Stimulated activated CD8-positive, alpha-beta memory T cell treated with anti-CD3 and anti-CD28 coated beads, Interleukin-2, amount 100 ng/mL, for 48 hours (primary cell): ENCODE measurements around the gene SETBP1.

ENCODE experiments used
- DNase-seq, 2 donors: peaks; one replicate each; pipeline ENCODE4 v3.0.0-alpha.2; 2020; ENCODE audit warnings: low read depth in 2 of 2

The SETBP1 gene

DNA sequence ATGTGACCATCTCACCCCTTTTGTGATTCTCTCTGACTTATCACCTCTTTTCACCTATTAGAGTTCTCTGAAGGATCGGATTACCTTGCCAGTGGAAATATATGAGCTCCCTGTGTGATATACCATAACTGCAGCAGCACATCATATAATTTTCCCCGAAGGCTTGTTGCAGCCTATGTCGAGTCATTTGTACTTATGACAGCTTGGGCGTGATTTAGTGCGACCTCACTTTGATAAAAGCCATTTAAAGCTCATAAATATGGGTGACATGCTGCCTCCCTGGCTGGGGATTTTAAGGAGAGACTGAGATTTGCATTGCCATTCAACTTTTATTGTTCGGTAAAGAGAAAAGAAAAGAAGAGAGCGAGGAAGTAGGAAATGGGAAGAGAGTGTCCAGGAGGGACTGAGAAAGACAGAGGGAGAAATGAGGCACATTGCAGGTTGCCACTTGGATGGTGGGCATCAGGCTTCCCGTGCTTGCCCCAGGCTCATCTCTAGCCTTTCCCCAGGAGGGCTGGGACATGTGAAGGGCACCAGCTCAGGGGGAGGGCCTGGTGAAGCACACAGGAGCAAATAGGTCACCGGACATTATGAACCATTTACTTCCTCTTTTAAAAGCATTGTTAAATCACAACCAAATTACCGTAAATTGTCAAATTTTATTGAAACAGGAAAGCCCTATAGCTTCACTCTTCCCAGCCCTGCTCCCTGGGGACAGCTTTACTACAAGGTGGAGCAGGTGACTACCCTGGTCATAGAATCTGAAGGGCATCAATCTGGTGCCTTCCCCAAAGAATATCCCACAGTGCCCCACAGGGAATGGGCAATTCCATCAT, 161.3 kb downstream of the SETBP1 start:
- DNase-seq, result no peak

- no peak for DNase-seq
These were observed 162.1 kb downstream of the SETBP1 start for GRCh38 chr18:44842588-44843412.

DNA sequence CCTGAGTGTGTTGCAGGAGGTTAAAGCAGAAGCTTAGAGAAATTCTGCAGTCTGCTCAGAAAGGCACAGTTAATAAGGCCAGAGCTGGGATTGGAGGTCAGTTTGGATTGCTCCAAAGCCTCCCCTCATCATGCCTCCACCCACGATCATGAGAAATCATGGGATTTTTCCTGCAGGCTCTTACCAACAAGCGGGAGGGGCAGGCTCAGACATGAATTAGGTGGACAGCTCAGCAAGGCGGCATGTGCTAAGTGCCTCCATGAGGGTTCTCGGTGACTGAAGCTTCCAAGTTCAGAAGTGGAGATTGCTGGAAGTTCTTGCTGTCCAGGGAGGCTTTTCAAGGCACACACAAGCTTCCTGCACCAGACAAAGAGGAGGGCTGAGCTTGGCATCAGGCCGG, 163.8 kb downstream of the SETBP1 start:
- DNase-seq, result no peak

GRCh38 chr18:44846450-44846849, 165.8 kb downstream of the SETBP1 start:
- no peak for DNase-seq

GRCh38 chr18:44848644-44849335, 168.1 kb downstream of the SETBP1 start:
- no peak for DNase-seq

DNA sequence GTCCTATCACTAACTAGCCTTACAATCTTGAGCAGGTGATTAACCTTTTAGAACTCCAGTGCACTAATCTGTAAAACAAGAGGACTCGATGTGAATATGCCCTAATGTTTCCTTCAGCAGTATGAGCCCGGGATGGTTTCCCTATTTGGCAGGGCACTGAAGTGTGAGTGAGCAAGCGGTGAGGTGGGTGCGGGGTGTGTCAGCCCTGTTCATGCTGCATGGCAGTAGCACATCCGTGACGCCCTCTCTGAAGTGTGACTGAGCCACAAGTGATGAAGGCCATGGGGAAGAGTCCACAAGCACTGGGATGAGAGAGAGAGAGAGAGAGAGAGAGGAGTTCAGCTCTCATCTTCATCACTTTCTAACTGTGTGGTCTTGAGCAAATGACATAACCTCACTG, 168.7 kb downstream of the SETBP1 start:
- no peak for DNase-seq

- DNase-seq, result no peak
These were observed 169.3 kb downstream of the SETBP1 start for GRCh38 chr18:44850001-44850400.

GRCh38 chr18:44851856-44852621, 171.4 kb downstream of the SETBP1 start:
- no peak for DNase-seq

- no peak for DNase-seq
These were observed 172.1 kb downstream of the SETBP1 start for GRCh38 chr18:44852818-44853217.

DNA sequence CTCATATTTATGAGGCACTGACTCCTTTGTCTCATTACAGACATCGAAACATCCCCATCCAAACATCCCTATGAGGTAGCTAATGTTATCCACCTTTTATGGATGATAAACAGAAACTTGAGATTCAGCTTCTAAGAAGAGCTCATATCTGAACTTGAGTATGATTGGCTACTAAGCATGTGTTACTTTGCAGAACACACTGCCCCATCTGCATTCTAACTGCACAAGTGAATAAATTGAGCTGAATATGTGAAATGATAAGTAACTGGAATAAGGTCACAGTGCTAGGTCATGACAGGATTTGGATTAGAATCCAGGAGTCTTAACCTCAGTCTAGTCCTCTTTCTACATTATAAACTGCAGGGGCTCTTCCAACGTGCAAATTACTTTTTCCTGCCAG, 172.7 kb downstream of the SETBP1 start:
- no peak for DNase-seq

DNA sequence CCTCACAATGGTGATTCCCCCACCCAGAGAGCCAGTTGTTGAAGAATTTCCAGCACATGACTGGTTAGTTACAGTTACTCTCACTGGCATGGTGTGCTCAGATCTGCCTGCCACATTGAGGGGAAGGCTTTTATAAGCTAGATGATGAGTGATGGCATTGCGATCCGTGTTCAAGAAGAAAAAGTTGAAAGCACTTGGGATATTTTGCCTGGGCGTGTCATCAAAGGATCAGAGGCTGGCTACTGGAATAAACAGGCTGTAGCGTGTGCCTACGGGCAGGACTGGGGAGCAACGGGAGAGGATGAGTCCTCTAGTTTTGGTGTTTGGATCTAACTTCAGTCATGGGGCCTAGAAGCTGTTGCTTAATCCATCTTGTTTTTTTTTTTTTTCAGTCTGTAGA, 175.0 kb downstream of the SETBP1 start:
- no peak for DNase-seq

GRCh38 chr18:44856157-44856556, 175.5 kb downstream of the SETBP1 start:
- no peak for DNase-seq

GRCh38 chr18:44857081-44857480, 176.4 kb downstream of the SETBP1 start:
- no peak for DNase-seq

DNA sequence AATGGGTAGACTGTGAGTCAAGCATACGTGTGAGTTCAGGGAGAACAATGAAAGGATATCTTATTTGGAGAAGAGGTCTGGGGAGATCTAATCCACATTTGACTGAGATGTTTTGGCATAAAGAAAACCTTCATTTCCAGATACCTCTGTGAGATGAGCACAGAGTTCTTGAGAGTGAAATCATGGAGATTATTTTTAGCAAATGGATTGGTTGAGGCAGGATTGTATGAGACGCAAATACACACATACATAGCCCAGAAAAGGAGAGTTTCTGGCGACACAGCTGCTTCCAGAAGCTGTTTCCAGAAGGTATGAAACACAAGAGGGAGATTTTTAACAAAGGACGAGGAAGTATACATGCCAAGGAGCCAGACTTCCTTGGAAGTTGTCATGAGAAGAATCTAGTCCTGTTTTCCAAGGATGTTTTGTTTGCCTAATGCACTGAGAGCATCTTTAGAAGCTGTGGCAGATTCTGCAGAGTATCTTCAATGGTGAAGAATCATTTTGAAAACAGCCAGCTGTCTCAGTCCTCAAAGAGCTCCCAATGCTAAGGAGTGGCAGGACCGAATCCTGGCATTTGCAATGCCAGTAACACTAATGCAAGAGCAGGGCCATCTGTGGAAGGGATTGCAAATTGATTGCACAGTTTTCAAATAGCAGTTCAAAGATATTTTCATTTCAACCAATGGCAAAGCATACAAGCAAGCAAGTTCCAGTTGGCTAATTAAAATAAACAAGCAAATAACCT, 177.2 kb downstream of the SETBP1 start:
- DNase-seq, result no peak

DNA sequence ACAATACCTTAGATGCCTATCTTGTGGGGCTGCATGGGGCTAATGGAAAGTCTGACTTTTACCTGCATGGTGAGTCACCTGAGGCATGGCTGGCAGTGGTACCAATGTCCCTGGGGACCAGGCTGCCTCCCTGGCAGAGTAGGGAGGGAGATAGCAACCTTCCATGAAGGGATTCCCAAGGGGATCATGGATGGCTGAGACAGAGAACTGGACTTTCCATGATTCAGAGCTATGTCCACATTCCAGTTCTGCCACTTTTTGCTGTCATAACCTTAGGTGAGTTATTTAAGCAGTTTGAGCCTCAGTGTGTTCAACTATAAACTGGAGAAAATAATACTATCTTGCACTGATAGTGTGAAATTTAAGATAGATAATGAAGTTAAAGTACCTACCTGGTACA, 178.6 kb downstream of the SETBP1 start:
- DNase-seq, result no peak

- DNase-seq, result no peak
These were observed 179.2 kb downstream of the SETBP1 start for GRCh38 chr18:44859751-44860439.

GRCh38 chr18:44862112-44862511, 181.4 kb downstream of the SETBP1 start:
- no peak for DNase-seq

DNA sequence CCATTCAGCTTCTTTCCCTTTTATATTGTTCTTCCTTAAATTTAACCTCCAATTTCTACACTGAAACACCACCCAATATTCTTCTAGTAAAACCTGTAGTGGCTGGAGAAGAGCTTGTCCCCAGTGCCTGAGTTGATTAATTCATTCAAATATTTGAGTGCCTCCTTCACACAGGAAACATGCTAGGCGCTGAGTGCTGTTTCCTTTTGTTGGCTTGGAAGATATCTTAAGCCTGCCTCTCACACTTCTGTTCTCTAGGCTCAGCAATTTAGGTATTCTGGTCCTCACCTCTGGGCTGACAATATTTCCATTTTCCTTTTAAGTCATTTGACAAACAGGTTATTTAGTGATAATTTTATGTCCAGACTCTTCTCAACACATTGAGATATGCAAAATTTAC, 185.4 kb downstream of the SETBP1 start:
- DNase-seq, result no peak

DNA sequence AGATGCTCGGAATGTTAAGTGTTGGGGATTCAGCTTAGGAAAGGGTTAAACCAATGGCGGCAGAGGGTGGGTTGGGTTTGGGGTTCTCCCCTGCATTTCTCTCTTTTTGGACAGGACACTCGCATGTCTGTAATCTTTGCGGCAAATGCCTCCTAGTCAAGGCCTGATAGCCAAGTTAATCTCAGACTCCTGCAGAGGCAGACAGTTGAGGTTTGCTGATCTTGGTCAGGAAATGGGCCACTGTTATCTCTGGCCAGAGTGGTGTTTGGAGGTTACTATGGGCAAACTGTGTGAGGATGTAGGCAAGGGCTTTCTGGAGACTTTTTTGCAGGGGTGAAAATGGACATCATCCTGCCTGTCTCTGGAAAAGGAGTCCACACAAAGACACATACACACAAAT, 188.8 kb downstream of the SETBP1 start:
- no peak for DNase-seq
